ENCODE measurements around the gene CRYBB1. TPM values are rescaled to one million over a fixed set of nuclear protein-coding genes. Genes with fewer than 3 reads are reported as not detected.

The CRYBB1 gene
- total RNA-seq, 1 donor from 2014 or later, result 2.0 TPM

- FAIRE-seq, result no peak
- no peak for DNase-seq (ENCODE audit: low spot score in 2 of 2)
These were observed 36.1 kb downstream of the CRYBB1 start for GRCh38 chr22:26581633-26582168.

- no peak for DNase-seq (ENCODE audit: low spot score in 2 of 2)
- no peak for FAIRE-seq
These were observed 36.8 kb downstream of the CRYBB1 start for GRCh38 chr22:26581026-26581425.

GRCh38 chr22:26580240-26580962, 37.4 kb downstream of the CRYBB1 start:
- FAIRE-seq, result no peak
- no peak for DNase-seq (ENCODE audit: low spot score in 2 of 2)

GRCh38 chr22:26579331-26579886, 38.4 kb downstream of the CRYBB1 start:
- DNase-seq (ENCODE audit: low spot score in 2 of 2) (no peak), FAIRE-seq (no peak)

GRCh38 chr22:26577081-26577480, 40.7 kb downstream of the CRYBB1 start:
- no peak for DNase-seq (ENCODE audit: low spot score in 2 of 2)
- FAIRE-seq, result no peak

- FAIRE-seq, result no peak
These were observed 41.7 kb downstream of the CRYBB1 start for GRCh38 chr22:26576026-26576680.

GRCh38 chr22:26574001-26574723, 43.7 kb downstream of the CRYBB1 start:
- FAIRE-seq (no peak), DNase-seq (ENCODE audit: low spot score in 2 of 2) (no peak)

More at GRCh38 chr22:26576026-26576680, 41.7 kb downstream of the CRYBB1 start:
- DNase-seq (ENCODE audit: low spot score in 2 of 2), result no peak

DNA sequence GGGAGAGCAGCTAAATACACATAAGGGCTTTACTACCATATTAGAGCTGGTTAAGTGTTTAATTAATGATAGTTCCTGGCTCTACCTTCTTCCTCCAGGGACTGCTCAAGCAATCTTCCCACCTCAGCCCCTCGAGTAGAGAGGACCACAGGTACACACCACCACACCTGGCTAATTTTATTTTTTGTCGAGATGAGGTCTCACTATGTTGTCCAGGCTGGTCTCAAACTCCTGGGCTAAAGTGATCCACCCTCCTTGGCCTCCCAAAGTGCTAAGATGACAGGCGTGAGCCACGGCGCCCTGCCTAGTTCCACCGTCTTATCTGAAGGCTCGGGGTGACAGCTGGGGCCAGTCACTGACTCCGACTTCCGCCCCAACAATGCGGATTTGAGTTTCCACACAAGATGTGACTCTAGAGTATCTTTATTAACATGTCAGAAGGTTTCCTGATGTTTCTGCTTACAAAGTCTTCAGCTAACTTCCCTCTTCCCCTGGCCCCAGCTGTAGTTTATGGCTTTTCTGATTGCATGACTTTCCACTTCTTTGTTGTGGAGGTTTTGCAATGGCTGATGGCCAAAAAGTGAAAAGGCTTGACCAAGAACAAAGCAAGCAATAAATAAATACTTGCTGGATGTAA, 44.7 kb downstream of the CRYBB1 start:
- DNase-seq (ENCODE audit: low spot score in 2 of 2) (no peak), FAIRE-seq (no peak)

DNA sequence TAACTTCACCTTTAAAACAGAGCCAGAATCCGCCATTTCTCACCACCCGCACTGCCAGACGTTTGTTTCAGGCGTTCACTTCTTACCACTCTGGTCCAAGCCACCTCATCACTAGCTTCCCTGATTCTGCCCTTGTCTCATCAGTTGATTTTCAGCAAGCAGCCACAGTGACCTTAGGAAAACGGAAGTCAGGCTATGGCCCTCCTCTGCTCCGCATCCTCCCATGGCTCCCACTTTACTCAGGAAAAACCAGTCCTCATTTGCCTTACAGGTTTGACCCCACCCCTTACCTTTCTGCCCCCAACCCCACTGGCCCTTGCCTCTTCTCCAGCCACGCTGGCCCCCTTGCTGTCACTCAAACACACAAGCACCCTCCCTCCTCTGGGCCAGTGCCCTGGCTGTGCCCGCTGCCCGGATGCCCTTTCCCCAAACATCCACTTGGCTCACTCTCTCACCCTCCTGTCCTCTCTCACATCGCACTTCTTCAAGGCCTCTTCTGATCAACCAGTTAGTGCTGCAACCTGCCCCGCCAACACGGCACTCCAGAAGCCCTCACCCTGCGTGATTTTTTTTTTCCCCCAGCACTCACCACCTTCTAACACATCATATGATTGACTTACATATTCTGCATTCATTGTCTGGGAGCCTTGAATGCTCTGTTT, 46.8 kb downstream of the CRYBB1 start:
- no peak for DNase-seq (ENCODE audit: low spot score in 2 of 2)
- no peak for FAIRE-seq

- DNase-seq (ENCODE audit: low spot score in 2 of 2) (no peak), FAIRE-seq (no peak)
These were observed 47.7 kb downstream of the CRYBB1 start for GRCh38 chr22:26570115-26570514.

- no peak for FAIRE-seq
- DNase-seq (ENCODE audit: low spot score in 2 of 2), result no peak
These were observed 49.6 kb downstream of the CRYBB1 start for GRCh38 chr22:26568207-26568706.

GRCh38 chr22:26567610-26568009, 50.2 kb downstream of the CRYBB1 start:
- no peak for FAIRE-seq
- no peak for DNase-seq (ENCODE audit: low spot score in 2 of 2)

DNA sequence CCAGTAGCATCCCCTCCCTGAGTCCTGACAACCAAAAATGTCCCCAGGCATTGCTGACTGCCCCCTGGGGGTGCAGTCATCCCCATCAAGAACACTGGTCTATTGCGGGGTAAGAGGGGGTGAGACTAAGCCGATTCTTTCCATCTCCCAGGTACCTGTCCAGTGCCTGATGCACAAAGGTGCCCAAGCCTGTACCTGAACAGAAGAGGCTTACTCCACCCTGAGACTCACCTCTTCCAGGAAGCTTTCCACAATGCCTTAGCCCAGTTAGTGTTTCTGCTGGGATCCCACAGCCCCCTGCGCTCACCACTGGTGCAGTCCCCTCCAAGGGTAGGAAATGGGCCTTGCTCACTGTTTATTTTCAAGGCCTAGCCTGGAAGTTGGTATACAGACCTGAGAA, 50.8 kb downstream of the CRYBB1 start:
- no peak for DNase-seq (ENCODE audit: low spot score in 2 of 2)
- FAIRE-seq, result no peak

- FAIRE-seq, result no peak
These were observed 51.9 kb downstream of the CRYBB1 start for GRCh38 chr22:26565889-26566288.

DNA sequence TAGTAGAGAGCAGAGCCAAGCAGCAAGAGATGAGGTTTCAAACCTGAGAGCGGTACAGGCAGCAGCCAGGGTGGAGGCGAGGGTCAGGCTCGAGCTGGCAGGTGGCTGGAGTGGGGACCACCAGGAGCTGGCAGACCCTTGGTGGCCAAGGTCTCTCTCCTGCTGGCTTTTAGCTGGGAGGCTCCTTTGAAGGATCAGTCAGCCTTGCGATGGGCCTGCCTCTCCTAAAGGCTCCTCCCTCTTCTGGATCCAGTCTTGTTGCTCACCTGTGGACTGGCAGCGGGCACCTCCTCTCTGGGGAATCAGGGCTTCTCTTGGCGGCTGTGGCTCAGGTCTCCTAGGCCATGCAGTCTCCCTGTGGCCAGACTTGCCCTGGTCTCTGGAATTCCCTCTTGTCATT, 52.6 kb downstream of the CRYBB1 start:
- DNase-seq (ENCODE audit: low spot score in 2 of 2) (no peak), FAIRE-seq (no peak)

More at GRCh38 chr22:26565889-26566288, 51.9 kb downstream of the CRYBB1 start:
- no peak for DNase-seq (ENCODE audit: low spot score in 2 of 2)

GRCh38 chr22:26564672-26565071, 53.2 kb downstream of the CRYBB1 start:
- FAIRE-seq, result no peak

GRCh38 chr22:26564181-26564580, 53.6 kb downstream of the CRYBB1 start:
- FAIRE-seq (no peak), DNase-seq (ENCODE audit: low spot score in 2 of 2) (no peak)

More at GRCh38 chr22:26564672-26565071, 53.2 kb downstream of the CRYBB1 start:
- no peak for DNase-seq (ENCODE audit: low spot score in 2 of 2)

DNA sequence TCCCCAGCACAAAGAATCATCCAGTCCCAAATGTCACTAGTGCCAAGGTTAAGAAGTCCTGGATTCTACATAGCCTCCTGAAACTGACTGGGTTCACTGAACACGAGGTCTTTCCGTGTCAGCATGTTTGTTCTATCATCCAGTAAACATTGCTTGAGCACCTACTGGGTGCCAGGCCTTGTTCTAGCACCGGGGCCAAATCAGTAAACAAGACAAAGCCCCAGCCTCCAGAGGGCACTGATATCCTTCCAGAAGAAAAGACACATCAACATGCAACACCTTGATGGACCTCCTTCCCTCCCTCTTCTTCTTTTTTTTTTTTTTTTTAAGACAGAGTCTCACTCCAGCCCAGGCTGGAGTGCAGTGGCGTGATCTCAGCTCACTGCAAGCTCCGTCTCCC, 54.8 kb downstream of the CRYBB1 start:
- DNase-seq (ENCODE audit: low spot score in 2 of 2) (no peak), FAIRE-seq (no peak)

DNA sequence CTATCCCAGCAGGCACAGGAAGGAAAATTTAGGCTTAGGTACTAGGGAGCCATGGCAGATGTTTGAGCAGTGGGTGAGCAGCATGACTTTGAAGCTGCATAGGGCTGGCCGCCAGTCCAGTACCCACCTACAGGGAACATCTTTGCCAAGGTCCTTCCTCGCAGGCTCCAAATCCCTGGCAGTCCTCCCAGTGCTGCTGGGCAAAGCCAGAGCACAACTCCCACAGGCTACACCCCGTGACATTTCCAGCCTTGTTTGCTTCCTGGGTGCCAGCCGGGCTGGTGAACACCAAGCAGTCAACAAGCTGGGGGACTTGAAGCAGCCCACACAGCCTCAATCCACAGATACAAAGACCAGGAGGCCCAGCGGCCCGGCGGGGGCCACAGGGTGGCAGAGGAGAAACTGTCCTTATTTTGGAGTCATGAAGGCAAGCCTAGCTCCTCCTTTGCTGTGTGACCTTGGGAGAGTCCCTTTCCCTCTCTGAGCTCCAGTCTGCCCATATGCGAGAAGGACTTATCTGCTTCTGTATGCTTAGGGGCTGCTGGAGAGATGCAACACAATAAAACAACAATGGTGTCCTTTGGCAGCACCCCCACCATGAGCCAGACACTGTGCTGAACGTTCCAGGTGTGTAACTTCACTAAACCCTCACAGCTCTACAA, 55.9 kb downstream of the CRYBB1 start:
- FAIRE-seq, result no peak
- no peak for DNase-seq (ENCODE audit: low spot score in 2 of 2)

Data from frontal cortex (tissue), 4 donors.